H1 (cell line): Measurements from ENCODE around the gene POLR1C. TPM values are rescaled to one million over a fixed set of nuclear protein-coding genes. Genes with fewer than 3 reads are reported as not detected.

Experiments used
- CTCF ChIA-PET: fragments of 300-600 bp; sonication (Branson Sonifier 250); formaldehyde crosslinking; loops from one replicate; lab custom pipeline; 2021; ENCODE audit not compliant: partially characterized antibody; lab: Charles Lee
- POLR2A ChIA-PET: fragments of 300-600 bp; sonication (Branson Sonifier 250); formaldehyde crosslinking; loops from one replicate; lab custom pipeline; 2021; ENCODE audit warnings: inconsistent platforms; ENCODE audit not compliant: partially characterized antibody; lab: Charles Lee
- DNase-seq, 2 experiments: peaks; one replicate each; pipeline versions ENCODE4 v3.0.0 to v3.0.0-alpha.2; 2010 to 2022; ENCODE audit warnings: low spot score in 2 of 2, low read depth in 1 of 2, mixed read lengths in 1 of 2
- FAIRE-seq: peaks from 2 replicates; lab custom pipeline; 2011; peaks lifted over from hg19 to GRCh38; lab: Jason Lieb, UNC
- H2AFZ ChIP-seq: 2 replicates; pipeline ENCODE4 v1.8.1; 2012; ENCODE audit warnings: low read length, inconsistent platforms
- H2AK5ac ChIP-seq: 2 replicates; pipeline ENCODE4 v1.6.1; 2013; ENCODE audit warnings: low read depth, low read length
- H2BK120ac ChIP-seq: replicated peaks from 2 replicates; pipeline ENCODE3; 2013; ENCODE audit warnings: low read depth, low read length, inconsistent platforms
- H2BK12ac ChIP-seq: 2 replicates; pipeline ENCODE4 v1.6.1; 2013; ENCODE audit warnings: low read depth, low read length
- H2BK15ac ChIP-seq: 2 replicates; pipeline ENCODE4 v1.6.1; 2013; ENCODE audit warnings: low read length
- H2BK20ac ChIP-seq: 2 replicates; pipeline ENCODE4 v1.6.1; 2013; ENCODE audit warnings: low read length
- H2BK5ac ChIP-seq: 2 replicates; pipeline ENCODE4 v1.6.1; 2013; ENCODE audit warnings: low read depth, low read length
- H3K14ac ChIP-seq: 2 replicates; pipeline ENCODE4 v1.6.1; 2013; ENCODE audit warnings: inconsistent platforms; ENCODE audit not compliant: insufficient read length
- H3K18ac ChIP-seq: 2 replicates; pipeline ENCODE4 v1.6.1; 2013; ENCODE audit warnings: low read length; ENCODE audit errors: extremely low read depth
- H3K23ac ChIP-seq: 2 replicates; pipeline ENCODE4 v1.6.1; 2013; ENCODE audit warnings: inconsistent platforms; ENCODE audit not compliant: insufficient read length
- H3K23me2 ChIP-seq: 2 replicates; pipeline ENCODE4 v1.6.1; 2013; ENCODE audit warnings: low read depth, low read length
- H3K27ac ChIP-seq: 2 replicates; pipeline ENCODE4 v1.6.1; 2011; ENCODE audit warnings: low read depth, low read length, inconsistent platforms
- H3K27me3 ChIP-seq, 4 experiments: replicated peaks in 1 of 4; 1 replicate in 1 of 4; 2 replicates in 3 of 4; pipeline versions ENCODE4 v1.6.1 to v1.8.1; 2011 to 2013; ENCODE audit warnings: low read length in 3 of 4, mild to moderate bottlenecking in 3 of 4, inconsistent platforms in 2 of 4, mixed read lengths in 2 of 4, moderate library complexity in 1 of 4; ENCODE audit not compliant: control insufficient read depth in 3 of 4, insufficient read depth in 3 of 4; ENCODE audit errors: extremely low read depth in 1 of 4
- H3K36me3 ChIP-seq, 4 experiments: 2 replicates each; pipeline versions ENCODE4 v1.6.1 to v1.8.1; 2011 to 2013; ENCODE audit warnings: mild to moderate bottlenecking in 4 of 4, low read length in 3 of 4, moderate library complexity in 2 of 4, control low read depth in 1 of 4, inconsistent platforms in 1 of 4; ENCODE audit not compliant: insufficient read depth in 4 of 4, control insufficient read depth in 2 of 4
- H3K4ac ChIP-seq: replicated peaks from 2 replicates; pipeline ENCODE3; 2013; ENCODE audit warnings: low read length, low read depth, mixed read lengths, inconsistent platforms; ENCODE audit not compliant: insufficient read length
- H3K4me1 ChIP-seq, 4 experiments: replicated peaks in 1 of 4; 1 replicate in 1 of 4; 2 replicates in 3 of 4; pipeline versions ENCODE4 v1.6.1 to v1.8.1; 2011 to 2013; ENCODE audit warnings: low read length in 3 of 4, inconsistent platforms in 2 of 4, mixed read lengths in 1 of 4; ENCODE audit not compliant: insufficient read depth in 4 of 4, control insufficient read depth in 3 of 4
- H3K4me2 ChIP-seq, 2 experiments: 2 replicates each; pipeline versions ENCODE4 v1.6.1 to v1.8.1; 2011 to 2013; ENCODE audit warnings: low read depth in 2 of 2, low read length in 2 of 2, control low read depth in 1 of 2, inconsistent platforms in 1 of 2, mild to moderate bottlenecking in 1 of 2; ENCODE audit not compliant: insufficient read depth in 1 of 2
- H3K4me3 ChIP-seq, 4 experiments: fragments of 200-600, 300-600 bp in 1 of 4; sonication (generic), shearing (Covaris generic), sonication (Bioruptor Twin) in 1 of 4; 2 replicates each; pipeline versions ENCODE4 v1.5.1 to v1.8.1; 2011 to 2016; ENCODE audit warnings: low read length in 4 of 4, low read depth in 3 of 4, control low read depth in 2 of 4, inconsistent platforms in 2 of 4, mild to moderate bottlenecking in 2 of 4, mixed read lengths in 1 of 4, moderate library complexity in 1 of 4; ENCODE audit not compliant: insufficient read depth in 2 of 4; ENCODE audit errors: extremely low read depth in 1 of 4
- H3K56ac ChIP-seq: replicated peaks from 2 replicates; pipeline ENCODE3; 2013; ENCODE audit warnings: low read depth, mild to moderate bottlenecking, mixed read lengths, low read length, inconsistent platforms; ENCODE audit not compliant: insufficient read length
- H3K79me1 ChIP-seq: 2 replicates; pipeline ENCODE4 v1.6.1; 2013; ENCODE audit warnings: low read depth, low read length, control low read depth
- H3K79me2 ChIP-seq, 2 experiments: 2 replicates each; pipeline versions ENCODE4 v1.6.1 to v1.8.1; 2012 to 2013; ENCODE audit warnings: low read length in 2 of 2, mild to moderate bottlenecking in 2 of 2, inconsistent platforms in 1 of 2; ENCODE audit not compliant: insufficient read depth in 2 of 2, control insufficient read depth in 1 of 2
- H3K9ac ChIP-seq, 4 experiments: replicated peaks in 1 of 4; 1 replicate in 1 of 4; 2 replicates in 3 of 4; pipeline versions ENCODE4 v1.6.1 to v1.8.1; 2011 to 2013; ENCODE audit warnings: low read depth in 3 of 4, low read length in 3 of 4, control low read depth in 2 of 4, mild to moderate bottlenecking in 2 of 4, moderate library complexity in 2 of 4, inconsistent platforms in 1 of 4; ENCODE audit errors: extremely low read depth in 1 of 4
- H3K9me3 ChIP-seq, 2 experiments: 2 replicates each; pipeline versions ENCODE4 v1.6.1 to v1.8.1; 2012 to 2013; ENCODE audit warnings: mild to moderate bottlenecking in 2 of 2, moderate library complexity in 2 of 2, control low read depth in 1 of 2, inconsistent platforms in 1 of 2, low read depth in 1 of 2, low read length in 1 of 2, mixed read lengths in 1 of 2; ENCODE audit not compliant: insufficient read depth in 2 of 2
- H4K20me1 ChIP-seq, 2 experiments: replicated peaks in 1 of 2; 2 replicates each; pipeline versions ENCODE3 to v1.8.1; 2011 to 2013; ENCODE audit warnings: inconsistent platforms in 2 of 2, low read length in 2 of 2, mild to moderate bottlenecking in 1 of 2; ENCODE audit not compliant: insufficient read depth in 2 of 2, control insufficient read depth in 1 of 2
- H4K5ac ChIP-seq: 2 replicates; pipeline ENCODE4 v1.6.1; 2013; ENCODE audit warnings: low read length, low read depth, mixed read lengths, inconsistent platforms; ENCODE audit not compliant: insufficient read length
- H4K8ac ChIP-seq: 2 replicates; pipeline ENCODE4 v1.8.0; 2013; ENCODE audit warnings: mild to moderate bottlenecking, moderate library complexity, low read length, inconsistent platforms; ENCODE audit not compliant: insufficient read depth; ENCODE audit errors: extremely low read depth
- H4K91ac ChIP-seq: replicated peaks from 2 replicates; pipeline ENCODE3; 2013; ENCODE audit warnings: low read length, mixed read lengths, inconsistent platforms; ENCODE audit not compliant: insufficient read length
- CREB1 ChIP-seq: IDR thresholded peaks from 2 replicates; pipeline ENCODE4 v1.6.1; 2012; ENCODE audit warnings: inconsistent platforms
- EGR1 ChIP-seq: IDR thresholded peaks from 2 replicates; pipeline ENCODE4 v1.6.1; 2011; ENCODE audit warnings: low read depth, low read length, borderline replicate concordance
- JUN ChIP-seq: IDR thresholded peaks from 2 replicates; pipeline ENCODE4 v1.6.1; 2011; ENCODE audit warnings: low read depth, mild to moderate bottlenecking, improper control_type of control experiment, low read length
- KDM4A ChIP-seq: IDR thresholded peaks from one replicate; pipeline ENCODE4 v1.7.1; 2012; ENCODE audit warnings: low read depth, mild to moderate bottlenecking, moderate library complexity, low read length, inconsistent platforms; ENCODE audit not compliant: severe bottlenecking
- MAX ChIP-seq: IDR thresholded peaks from 2 replicates; pipeline ENCODE4 v1.6.1; 2012; ENCODE audit warnings: inconsistent platforms
- POLR2AphosphoS5 ChIP-seq: IDR thresholded peaks from 2 replicates; pipeline ENCODE4 v1.6.1; 2011; ENCODE audit warnings: low read depth, low read length
- RFX5 ChIP-seq: IDR thresholded peaks from 2 replicates; pipeline ENCODE4 v1.6.1; 2011; ENCODE audit warnings: low read depth, low read length, improper control_type of control experiment, borderline replicate concordance
- SIN3A ChIP-seq, 2 experiments: IDR thresholded peaks in 1 of 2; conservative IDR thresholded peaks in 1 of 2; 2 replicates each; pipeline ENCODE4 v1.6.1; 2011 to 2012; ENCODE audit warnings: low read length in 2 of 2, improper control_type of control experiment in 1 of 2, low read depth in 1 of 2, mild to moderate bottlenecking in 1 of 2
- SUZ12 ChIP-seq: fragments of 200-600 bp; sonication (generic); IDR thresholded peaks from 2 replicates; pipeline ENCODE4 v1.6.1; 2012; ENCODE audit warnings: mild to moderate bottlenecking, inconsistent platforms, low read length, moderate library complexity, mixed read lengths
- TAF1 ChIP-seq: IDR thresholded peaks from 2 replicates; pipeline ENCODE4 v1.6.1; 2011; ENCODE audit warnings: mild to moderate bottlenecking, low read depth, low read length
- WGBS, 2 experiments: shearing (Covaris generic) in 1 of 2; methylation state at CpG; one replicate each; pipeline versions ENCODE4 v1.1.6 to v1.1.7; 2013 to 2015; ENCODE audit warnings: low lambda C conversion rate in 2 of 2, mixed read lengths in 2 of 2, inconsistent platforms in 1 of 2, low coverage in 1 of 2, missing lambda C conversion rate in 1 of 2; ENCODE audit not compliant: insufficient replicate concordance in 2 of 2, insufficient coverage in 1 of 2, insufficient read length in 1 of 2; ENCODE audit errors: extremely low coverage in 1 of 2, missing lambda C conversion rate in 1 of 2; 5-methylcytosine and 5-hydroxymethylcytosine counted together
- polyA plus RNA-seq, 7 experiments: library from polyadenylated mRNA; depleted of rRNA in 3 of 7; stranded (reverse) in 5 of 7; unstranded in 2 of 7; fragments of >200 nt in 5 of 7; fragments of 200-250 nt in 2 of 7; gene quantifications; 1 replicate in 5 of 7; 2 replicates in 1 of 7; 4 replicates in 1 of 7; pipeline versions ENCODE4 v1.2.1 to v1.2.3, GENCODE V29; 2011 to 2013; ENCODE audit warnings: missing spikeins in 2 of 7, mixed read lengths in 2 of 7
- total RNA-seq: library from RNA; stranded (reverse); fragmentation: NEBNext Ultra II Directional; extraction: Animal tissue kit (Norgen Biotek cat#: 25700); gene quantifications from 2 replicates; pipeline ENCODE4 v1.2.1, GENCODE V29; 2021

POLR1C gene
- total and polyA plus RNA-seq, 2 of the 8 experiments (the other 6 are each of a cell fraction or from before 2014, with no cell fraction given): 42.9 to 49.6 TPM

- Histone ChIP-seq H2BK5ac (no peak within 1 kb of the TSS), H2BK12ac (peak within 1 kb of the TSS; percentile 50; the same call in 1 of the 2 replicates), H4K91ac (peak within 1 kb of the TSS; percentile 76), H2AK5ac (no peak within 1 kb of the TSS), H3K23me2 (peaks cover 12% of the 10 kb centered on the region), H2BK20ac (no peak within 1 kb of the TSS), H3K4me1 (peaks cover 0 to 21% (median 9%) of the 10 kb centered on the region in 4 experiments; a peak in 5 of 7 replicates), H3K4ac (no peak within 1 kb of the TSS), H4K20me1 (peaks cover 2 to 19% of the 10 kb centered on the region in 2 experiments), H3K14ac (no peak within 1 kb of the TSS), H2AFZ (no peak within 1 kb of the TSS; the same call in 1 of the 2 replicates), H3K4me2 (peak within 1 kb of the TSS; percentile 62 to 97), H3K79me1 (peaks cover 1% of the 10 kb centered on the region; the same call in 1 of the 2 replicates), H3K56ac (no peak within 1 kb of the TSS), H3K27me3 (peaks cover 0 to 19% (median 15%) of the 10 kb centered on the region in 4 experiments; a peak in 5 of 7 replicates), H3K79me2 (peaks cover 0 to 1% of the 10 kb centered on the region in 2 experiments; a peak in 2 of 4 replicates), H3K27ac (peak within 1 kb of the TSS; percentile 51), H2BK120ac (no peak within 1 kb of the TSS), H4K5ac (peak within 1 kb of the TSS; percentile 10), H3K4me3 (peak within 1 kb of the TSS; percentile 47 to 77 (median 68)), H3K23ac (no peak within 1 kb of the TSS), H3K9ac (peak within 1 kb of the TSS; percentile 19 to 41 (median 36); a peak in 3 of 7 replicates), H3K18ac (peak within 1 kb of the TSS; percentile 52; the same call in 1 of the 2 replicates), H3K36me3 (peaks cover 12 to 32% (median 18%) of the 10 kb centered on the region in 4 experiments; a peak in 7 of 8 replicates), H3K9me3 (no peaks in the 10 kb centered on the region), H4K8ac (peak within 1 kb of the TSS; percentile 71), H2BK15ac (no peak within 1 kb of the TSS)
- 11% methylated on average over 47 of the region's 96 CpGs; no CpG with 5 or more reads in 1 of the 2 experiments for WGBS, 2 experiments
- DNase-seq: peak in 1 of 2 experiments; percentile 92
- CTCF ChIA-PET: interaction anchor here (0.6 to 31.7 kb wide), 8 partner anchors 8 to 213 kb away, joined by 3 to 536 read pairs (median 3); partner anchors contain the start of genes CRIP3, DLK2 and TJAP1
- POLR2A ChIA-PET: interaction anchor here (0.8 to 12.6 kb wide), 17 partner anchors 10 to 336 kb away, joined by 3 to 147 read pairs (median 4); partner anchors contain the start of genes ABCC10, DLK2, POLH and POLR1C
- FAIRE-seq: no peak
- TF ChIP-seq SUZ12 (peak; percentile 4; the same call in 1 of the 2 replicates), POLR2AphosphoS5 (peak; percentile 59), KDM4A (peak; percentile 97), SIN3A (conservative IDR thresholded peaks at IDR 0.05 in 1 of 2, IDR thresholded peaks at IDR 0.05 in 1 of 2; ENCODE audit: low read depth in 1 of 2, low read length in 2 of 2) (peak in 1 of 2 experiments; percentile 80; a peak in 2 of 4 replicates), MAX (peak; percentile 18; the same call in 1 of the 2 replicates), RFX5 (peak; percentile 84), CREB1 (peak; percentile 81), EGR1 (peak; percentile 46; the same call in 1 of the 2 replicates), TAF1 (peak; percentile 34; the same call in 1 of the 2 replicates), JUN (no peak)
Observed at GRCh38 chr6:43509984-43510826, 6.7 kb upstream of the POLR1C start, which contains the start of gene LRRC73. LRRC73 (minus strand) TSS chr6:43510346; CDS start chr6:43509785, 561 bp downstream.
